GM19025 (cell line): ENCODE data around the gene GSX1.
"Not testable (repeated sequence)": the region's sequence is repeated elsewhere in the genome, so short reads cannot be mapped to it uniquely, and the experiment has no call there.

Experiments used
- ATAC-seq: cut with Tn5 transposase; IDR thresholded peaks from one replicate; pipeline ENCODE4 v1.9.1; 2021; ENCODE audit warnings: mild to moderate bottlenecking, low read depth, moderate library complexity; ENCODE audit not compliant: unreplicated experiment

The GSX1 gene

DNA sequence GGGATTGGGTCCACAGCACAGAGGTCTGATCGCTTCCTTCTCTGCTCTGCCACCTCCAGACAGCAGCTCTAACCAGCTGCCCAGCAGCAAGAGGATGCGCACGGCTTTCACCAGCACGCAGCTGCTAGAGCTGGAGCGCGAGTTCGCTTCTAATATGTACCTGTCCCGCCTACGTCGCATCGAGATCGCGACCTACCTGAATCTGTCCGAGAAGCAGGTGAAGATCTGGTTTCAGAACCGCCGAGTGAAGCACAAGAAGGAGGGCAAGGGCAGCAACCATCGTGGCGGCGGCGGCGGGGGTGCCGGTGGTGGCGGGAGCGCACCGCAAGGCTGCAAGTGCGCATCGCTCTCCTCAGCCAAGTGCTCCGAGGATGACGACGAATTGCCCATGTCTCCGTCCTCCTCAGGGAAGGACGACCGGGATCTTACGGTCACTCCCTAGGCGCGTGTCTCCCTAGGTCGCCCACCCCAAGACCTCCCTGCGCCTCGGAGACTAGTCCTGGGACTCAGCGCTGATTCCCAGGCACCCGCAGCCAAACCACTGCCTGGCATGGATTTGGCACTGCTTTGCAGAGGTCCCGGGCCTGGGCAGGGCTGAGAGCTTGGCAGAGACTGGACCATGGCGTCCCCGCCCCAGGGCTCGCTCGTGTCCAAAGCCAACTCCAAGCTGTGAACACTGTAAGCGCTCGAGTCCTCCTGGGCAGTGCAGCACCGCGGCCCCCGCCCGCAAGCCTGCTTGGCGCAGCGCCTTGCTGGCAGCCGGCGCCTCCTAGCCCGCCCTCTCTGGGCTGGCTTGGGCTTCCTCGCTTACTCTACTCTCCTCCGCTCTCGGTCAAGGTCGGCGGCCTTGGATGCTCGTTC, 1.5 kb downstream of the GSX1 start:
- no peak for ATAC-seq

DNA sequence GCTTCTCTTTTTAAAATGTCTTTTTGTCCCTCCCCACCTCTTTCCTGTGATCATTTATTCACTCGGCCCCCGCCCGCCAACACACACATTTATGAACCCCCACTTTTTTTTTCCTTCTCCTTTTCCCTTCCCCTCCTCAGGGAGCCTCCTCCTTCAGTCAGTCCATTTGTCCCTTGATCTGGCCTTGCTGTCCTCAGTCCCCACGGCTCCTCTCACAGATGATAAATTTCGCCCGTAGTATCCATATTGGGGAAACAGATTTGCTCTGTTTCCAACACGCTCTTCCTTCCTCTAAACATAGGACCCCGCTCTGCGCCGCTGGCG, 2.0 kb downstream of the GSX1 start:
- no peak for ATAC-seq

DNA sequence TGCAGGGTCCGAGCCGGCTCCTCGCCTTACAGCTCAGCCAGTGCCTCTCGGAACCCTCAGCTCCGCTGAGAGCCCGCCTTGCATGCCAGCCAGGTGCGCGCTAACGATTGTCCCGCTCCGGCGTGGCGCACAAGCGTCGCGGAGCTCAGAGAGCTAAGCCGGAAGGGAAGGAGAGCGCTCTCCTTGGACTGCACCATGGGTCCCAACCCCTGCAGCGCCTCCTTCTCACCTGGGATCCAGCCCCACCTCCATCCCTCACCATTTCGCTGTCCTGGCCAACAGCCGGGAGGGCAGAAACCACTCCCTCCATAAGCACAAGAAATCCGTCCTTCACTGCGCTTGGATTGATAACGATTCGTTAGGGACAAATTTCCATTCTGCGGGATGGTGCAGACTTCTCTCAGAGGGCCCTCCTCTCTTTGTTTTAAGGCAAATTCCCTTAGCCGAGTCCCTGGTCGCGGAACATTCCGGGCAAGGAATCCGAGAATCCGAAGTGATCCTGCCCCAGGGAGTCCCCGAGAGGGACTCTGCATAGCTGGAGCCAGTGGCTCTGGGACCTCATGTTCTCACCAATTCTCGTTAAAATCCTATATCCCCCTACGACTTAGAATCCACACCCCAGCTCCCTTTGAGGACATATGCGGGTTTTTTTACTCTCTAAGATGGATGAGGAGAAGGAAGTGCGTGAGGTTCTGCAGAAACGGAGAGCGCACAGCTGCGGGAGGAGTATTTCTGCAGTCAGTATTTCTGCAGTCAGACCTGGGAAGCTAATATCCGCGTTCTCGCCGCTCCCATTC, 2.8 kb downstream of the GSX1 start:
- ATAC-seq, result no peak

DNA sequence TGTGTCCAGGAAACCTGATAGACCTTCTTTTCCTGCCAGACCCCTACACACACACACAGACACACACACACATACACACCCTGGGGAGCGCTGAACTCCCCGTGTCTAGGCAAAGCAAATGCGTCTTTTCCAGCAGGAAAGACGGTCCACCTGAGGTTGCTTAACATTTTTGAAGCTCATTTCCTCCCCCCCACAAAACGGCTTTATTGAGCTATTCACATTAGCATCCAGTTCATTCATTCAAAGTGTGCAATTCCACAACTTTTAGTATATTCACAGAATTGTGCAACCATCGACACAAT, 3.4 kb downstream of the GSX1 start:
- ATAC-seq, result no peak

DNA sequence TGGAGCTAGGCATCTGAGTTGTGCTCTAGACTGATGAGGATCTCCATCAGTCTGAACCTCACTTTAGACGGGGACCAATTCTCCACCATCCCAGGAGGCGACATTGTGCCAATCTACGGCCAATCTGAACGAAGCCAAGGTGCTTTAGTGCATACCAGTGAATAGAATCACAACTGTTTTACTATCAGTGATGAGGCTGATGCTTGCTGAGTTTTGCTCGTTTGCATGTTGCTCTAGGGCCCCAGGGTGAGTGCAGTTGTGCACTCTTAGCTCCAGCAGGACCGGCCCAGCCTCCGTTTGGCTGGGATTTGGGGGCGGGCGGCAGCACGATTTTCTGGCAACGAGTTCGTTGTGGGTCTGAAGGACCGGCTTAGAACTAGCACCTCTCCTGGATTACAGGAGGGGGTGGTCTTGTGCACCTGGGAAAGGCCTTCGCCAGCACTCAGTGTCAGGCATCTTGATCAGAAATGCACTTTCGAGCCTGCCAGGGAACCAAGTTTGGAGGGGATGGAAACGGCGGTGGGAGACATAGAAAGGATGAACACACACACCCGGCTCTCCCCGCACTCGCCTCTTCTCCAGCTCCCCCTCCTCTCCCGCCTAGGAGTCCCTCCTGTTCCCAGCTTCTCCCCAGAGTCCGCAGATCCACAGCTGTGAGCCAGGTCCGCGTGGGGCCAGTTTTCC, 4.4 kb downstream of the GSX1 start:
- no peak for ATAC-seq

- no peak for ATAC-seq
Measured at GRCh38 chr13:27797228-27797624, 4.9 kb downstream of the GSX1 start.

DNA sequence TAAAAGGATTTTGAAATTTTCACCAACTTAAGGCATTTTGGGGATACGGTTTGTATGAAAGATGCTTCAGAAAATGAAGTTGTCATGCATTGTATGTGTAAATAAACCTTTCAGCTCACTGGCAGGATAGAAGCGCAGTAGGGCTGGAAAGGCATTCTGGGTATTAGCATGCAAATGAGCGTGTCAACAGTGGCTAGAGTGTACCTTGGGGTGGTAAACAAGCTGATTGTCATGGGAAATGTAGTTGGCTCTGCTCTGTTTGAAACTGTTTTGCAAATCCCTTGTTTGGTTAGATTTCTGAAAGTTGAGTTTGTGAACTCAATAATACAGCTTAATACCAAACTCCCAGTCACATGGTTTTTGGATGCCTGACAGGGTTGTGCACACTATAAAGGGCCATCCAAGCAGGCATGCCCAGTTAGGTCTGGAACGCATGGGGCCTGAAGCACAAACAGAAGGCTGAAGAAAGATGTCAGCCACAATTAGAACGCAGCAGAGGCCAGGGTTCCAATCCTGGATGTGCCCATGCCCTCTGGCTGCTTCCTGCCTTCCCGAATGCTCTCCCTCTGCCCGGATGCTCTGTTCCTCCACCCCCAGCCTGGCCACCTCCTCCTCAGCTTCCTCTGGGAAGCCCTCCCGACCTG, 14.6 kb downstream of the GSX1 start:
- no peak for ATAC-seq

GRCh38 chr13:27808851-27809550, 16.7 kb downstream of the GSX1 start:
- no peak for ATAC-seq

GRCh38 chr13:27810009-27810408, 17.7 kb downstream of the GSX1 start:
- ATAC-seq, result no peak

DNA sequence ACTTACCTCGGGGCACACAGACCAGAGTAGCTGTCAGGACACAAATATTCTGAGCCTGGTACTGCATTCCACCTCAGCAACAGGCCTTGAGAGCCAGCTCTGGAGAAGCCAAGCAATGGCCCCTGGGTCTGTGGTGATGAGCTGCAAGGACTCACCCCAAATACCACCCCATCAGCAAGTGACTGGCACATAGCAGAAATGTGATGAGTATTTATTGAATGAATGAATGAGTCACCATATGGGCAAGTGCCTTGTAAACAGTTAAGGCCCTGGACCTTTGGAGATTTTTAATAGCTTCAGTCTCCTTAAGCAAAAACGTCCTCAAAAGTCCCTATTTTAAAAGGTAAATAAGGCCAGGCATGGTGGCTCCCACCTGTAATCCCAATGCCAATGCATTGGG, 18.2 kb downstream of the GSX1 start:
- no peak for ATAC-seq

DNA sequence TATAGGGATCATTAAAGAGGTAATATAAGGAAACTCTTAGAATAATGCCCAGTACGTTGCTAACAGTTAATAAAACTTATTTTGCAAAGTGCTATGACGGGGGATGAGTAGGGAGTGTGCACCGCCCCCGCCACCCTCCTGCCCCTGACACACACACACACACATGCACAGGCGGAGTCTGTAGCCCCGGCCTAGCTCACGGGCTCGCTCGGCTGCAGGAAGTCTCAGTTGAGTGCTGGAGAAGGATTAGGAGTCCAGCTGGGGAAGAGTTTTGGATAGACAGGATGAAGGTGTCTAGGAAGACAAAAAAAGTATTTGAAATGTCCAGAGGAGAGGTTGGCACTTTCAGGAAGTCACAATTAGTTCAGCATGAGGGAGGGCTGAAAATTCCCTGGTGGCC, 21.5 kb downstream of the GSX1 start:
- ATAC-seq, result no peak

- ATAC-seq, result not testable (repeated sequence)
Measured at GRCh38 chr13:27817832-27818231, 25.5 kb downstream of the GSX1 start.

- ATAC-seq, result no peak
Measured at GRCh38 chr13:27820524-27821482, 28.5 kb downstream of the GSX1 start.

DNA sequence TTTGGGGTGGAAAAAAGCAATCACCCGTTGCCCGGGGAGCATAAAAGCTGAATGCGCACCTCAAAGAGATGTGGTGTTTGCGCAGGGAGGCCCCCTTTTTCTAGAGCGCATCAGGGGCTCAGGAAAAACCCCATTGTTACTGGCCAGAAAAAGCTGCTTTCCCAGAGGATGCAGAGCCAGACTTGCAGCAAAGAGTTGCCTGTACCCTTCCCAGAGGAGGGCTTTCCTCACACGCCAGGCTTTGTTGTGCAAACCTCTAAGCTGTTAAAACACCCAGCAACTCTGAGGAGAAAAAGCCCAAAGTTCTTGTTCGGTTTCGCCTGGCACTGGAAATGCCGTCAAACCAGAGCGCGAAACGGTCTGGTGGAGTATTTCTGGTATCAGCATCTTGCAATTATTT, 29.3 kb downstream of the GSX1 start:
- ATAC-seq, result no peak

DNA sequence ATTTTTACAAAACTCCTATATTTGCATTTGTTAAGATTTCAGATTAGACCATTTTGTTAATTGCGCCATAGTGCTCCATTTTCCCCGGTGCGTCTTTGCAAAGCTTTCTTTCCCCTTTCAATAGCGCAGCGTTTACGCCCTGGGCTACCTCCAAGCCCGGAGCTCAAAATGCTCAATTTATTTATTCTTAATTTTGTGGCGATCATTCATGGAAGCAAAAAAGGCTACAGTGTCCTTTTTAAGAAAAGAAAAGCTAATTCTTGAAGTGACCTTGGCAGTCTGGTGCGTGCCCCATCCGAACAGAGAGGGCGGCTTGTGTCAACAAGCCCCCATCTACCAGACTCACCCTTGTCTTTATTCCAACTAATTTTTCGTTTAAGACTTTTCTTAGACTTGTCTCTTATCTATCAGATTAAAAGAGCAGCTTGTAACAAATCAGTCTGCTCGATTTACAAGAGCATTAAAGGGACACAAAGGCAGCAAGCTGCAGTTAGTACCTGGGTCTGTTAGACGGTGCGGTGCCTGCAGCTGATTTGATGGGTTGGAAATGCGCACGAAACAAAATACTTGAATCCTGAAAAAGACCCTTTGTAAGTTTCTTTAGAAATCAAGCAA, 30.1 kb downstream of the GSX1 start:
- ATAC-seq, result no peak

DNA sequence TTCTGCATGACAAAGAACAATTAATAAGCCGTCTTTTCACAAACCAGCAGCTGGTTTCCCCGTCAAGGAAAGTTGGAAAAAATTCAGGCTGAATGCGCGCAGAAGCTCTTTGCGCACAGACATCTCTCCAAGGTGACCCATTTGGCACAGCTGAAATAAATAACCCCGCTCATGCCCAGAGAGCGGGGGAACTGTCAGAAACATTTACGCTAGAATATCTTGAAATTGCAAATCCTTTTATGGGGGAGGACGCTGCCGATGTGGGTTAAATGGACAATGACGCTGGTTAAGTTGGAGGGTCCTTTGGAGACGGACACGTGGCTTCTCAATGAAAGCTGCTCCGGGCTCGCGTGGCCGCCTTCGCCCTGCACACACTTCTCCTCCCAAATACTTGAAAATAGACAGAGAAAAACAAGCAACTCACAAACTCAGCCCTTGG, 30.6 kb downstream of the GSX1 start:
- ATAC-seq, result no peak

DNA sequence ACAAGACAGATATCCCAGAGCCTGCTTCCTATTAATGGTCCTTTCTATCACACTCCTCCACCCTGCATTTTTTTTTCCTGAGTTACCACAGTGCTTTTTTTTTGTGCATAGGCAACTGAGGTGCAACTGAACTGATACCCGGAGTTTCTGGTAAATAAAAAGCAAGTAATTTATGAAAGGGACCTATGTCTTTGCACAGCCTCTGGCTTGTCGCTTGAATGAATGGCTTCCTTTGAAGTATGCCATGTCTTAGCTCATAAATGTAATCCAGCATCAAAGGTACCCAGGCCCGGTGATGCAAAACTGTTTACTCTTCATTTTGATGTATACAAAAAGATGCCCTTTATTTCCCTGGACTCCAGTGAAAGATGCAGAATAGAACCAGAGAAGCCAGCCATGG, 31.8 kb downstream of the GSX1 start:
- no peak for ATAC-seq

- ATAC-seq, result no peak
Measured at GRCh38 chr13:27825072-27825471, 32.8 kb downstream of the GSX1 start.
